ENCODE measurements around the gene NARS2.

The NARS2 gene

DNA sequence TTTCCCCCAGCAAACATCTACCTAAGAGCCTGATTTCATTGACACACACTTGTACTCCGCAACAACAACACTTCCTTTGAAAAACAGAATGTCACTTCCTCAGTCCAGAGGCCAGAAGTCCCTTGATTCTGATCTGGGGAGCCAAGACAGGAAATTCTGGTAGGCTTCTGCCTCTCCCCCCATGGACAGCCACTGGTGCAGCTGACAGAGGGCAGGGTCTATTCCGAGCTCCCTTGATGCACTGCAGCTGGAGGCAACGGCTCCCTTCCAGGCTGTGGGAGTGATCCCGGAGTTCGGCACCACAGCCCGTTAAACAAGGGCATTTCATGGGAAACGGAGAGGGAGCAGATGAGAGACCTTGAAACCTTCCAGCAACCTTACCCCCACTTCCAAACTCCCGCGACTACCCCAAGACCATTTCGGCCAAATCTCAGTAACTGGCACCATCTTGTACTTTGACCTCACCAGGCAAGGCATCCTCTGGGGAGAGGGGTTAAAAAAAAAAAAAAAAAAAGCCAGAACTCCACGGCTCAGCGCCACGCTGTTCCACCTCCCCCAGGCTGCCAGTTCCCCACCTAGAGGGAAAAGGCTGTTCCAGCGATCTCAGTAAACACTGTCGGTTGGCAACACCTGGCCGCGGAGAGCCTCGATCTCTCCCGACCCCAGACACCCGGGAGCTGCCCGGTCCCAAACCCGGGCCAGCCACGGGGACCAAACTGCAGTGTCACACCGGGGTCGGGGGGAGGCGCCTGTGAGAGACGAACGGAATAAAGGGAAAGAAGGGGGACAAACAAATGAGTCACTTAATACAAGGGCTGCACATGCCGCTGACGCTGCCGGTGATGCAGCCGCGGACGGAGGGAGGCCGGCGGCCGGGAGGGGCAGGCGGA is 158.1 kb downstream of the NARS2 start:
- TF ChIP-seq, protein P1, sequence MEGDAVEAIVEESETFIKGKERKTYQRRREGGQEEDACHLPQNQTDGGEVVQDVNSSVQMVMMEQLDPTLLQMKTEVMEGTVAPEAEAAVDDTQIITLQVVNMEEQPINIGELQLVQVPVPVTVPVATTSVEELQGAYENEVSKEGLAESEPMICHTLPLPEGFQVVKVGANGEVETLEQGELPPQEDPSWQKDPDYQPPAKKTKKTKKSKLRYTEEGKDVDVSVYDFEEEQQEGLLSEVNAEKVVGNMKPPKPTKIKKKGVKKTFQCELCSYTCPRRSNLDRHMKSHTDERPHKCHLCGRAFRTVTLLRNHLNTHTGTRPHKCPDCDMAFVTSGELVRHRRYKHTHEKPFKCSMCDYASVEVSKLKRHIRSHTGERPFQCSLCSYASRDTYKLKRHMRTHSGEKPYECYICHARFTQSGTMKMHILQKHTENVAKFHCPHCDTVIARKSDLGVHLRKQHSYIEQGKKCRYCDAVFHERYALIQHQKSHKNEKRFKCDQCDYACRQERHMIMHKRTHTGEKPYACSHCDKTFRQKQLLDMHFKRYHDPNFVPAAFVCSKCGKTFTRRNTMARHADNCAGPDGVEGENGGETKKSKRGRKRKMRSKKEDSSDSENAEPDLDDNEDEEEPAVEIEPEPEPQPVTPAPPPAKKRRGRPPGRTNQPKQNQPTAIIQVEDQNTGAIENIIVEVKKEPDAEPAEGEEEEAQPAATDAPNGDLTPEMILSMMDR (IDR thresholded peaks at IDR 0.05; ENCODE audit: borderline replicate concordance, insufficient read depth, low read depth, low read length): peak; percentile 72
- peak overlapping the region; percentile 78 for H3K4me3 ChIP-seq (ENCODE audit: low read depth, low read length)

DNA sequence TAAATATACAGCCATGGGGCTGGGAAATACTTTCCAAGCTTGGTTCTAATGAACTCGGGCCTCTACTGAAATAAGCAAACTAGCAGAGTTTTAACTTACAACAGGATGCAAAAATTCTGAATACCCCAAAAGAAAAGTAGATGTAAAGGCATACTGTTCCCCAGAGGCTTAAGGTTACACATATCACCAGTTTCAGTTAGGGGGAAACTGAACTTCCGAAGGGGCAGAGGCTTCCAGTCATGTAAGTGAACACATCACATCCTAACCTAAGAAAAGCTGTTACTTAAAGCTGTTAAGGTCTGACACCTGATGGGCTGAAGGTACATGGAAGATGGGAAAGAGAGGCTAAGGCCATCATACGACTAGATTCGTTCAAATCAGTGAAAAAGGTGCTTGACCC is 159.3 kb downstream of the NARS2 start:
- no peak overlapping the region for H3K4me3 ChIP-seq (ENCODE audit: low read depth, low read length)
- TF ChIP-seq, protein P1 (IDR thresholded peaks at IDR 0.05; ENCODE audit: borderline replicate concordance, insufficient read depth, low read depth, low read length): no peak

DNA sequence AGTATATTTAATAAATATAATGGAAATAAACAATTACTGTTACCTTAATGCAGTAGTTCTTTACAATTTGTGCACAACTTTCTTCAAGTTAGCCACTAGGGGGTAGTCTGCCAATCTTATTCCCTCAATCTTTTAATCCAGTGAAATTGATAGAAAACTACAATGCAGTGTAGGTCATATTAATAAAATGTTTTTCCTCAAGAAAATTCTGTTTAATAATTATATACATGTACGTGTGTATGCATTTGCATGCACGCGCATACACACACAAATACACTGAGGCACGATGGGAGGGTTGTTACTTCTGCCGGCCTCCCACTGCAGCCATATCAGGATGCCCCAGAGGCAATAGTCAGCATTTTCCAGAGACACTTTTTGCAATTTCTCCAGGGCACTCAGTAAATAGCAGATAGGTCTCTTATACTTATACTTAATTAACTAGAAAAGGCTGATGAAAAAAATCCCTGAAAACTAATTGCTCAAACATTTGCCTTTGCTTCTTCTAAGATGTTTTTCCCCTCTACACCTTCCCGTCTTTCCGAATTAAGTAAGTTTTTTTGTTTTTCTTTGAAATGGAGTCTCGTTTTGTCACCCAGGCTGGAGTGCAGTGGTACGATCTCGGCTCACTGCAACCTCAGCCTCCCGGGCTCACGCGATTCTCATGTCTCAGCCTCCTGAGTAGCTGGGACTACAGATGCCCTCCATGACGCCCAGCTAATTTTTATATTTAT is 160.2 kb downstream of the NARS2 start:
- no peak overlapping the region for H3K4me3 ChIP-seq (ENCODE audit: low read depth, low read length)
- TF ChIP-seq, protein P1 (IDR thresholded peaks at IDR 0.05; ENCODE audit: borderline replicate concordance, insufficient read depth, low read depth, low read length): peak; percentile 39; the same call in 1 of the 2 replicates

DNA sequence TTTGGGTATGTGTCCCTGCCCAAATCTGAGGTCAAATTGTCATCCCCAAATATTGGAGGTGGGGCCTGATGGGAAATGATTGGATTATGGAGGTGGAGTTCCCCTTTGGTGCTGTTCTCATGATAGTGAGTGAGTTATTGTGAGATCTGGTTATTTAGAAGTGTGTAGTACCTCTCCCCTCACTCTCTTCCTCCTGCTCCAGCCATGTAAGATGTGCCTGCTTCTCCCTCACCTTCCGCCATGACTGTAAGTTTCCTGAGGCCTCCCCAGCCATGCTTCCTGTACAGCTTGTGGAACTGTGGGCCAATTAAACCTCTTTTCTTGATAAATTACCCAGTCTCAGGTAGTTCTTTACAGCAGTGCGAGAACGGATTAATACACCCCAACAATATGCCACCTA is 166.0 kb downstream of the NARS2 start:
- no peak overlapping the region for H3K4me3 ChIP-seq (ENCODE audit: low read depth, low read length)
- TF ChIP-seq, protein P1 (IDR thresholded peaks at IDR 0.05; ENCODE audit: borderline replicate concordance, insufficient read depth, low read depth, low read length): no peak

DNA sequence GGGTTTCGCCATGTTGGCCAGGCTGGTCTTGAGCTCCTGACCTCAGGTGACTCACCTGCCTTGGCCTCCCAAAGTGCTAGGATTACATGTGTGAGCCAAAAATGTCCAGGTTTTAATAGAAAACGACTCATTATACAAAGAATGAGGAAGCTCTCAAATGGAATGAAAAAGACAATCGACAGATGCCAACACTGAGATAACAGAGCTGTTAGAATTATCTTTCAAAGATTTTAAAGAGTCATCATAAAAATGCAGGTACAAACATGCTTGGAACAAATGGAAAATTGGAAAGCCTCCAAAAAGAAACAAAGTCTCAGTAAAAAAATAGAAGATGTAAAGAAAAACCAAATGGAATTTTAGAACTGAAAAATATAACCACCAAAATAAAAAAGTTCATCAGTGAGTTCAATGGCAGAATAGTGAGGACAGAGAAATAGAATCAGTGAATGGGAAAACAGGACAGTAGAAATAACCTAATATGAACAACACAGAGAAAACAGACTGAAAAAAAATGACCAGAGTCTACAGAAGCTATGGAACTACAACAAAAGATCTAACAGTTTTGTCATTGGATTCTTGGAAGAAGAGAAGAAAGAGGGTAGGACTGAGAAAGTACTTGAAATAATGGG is 168.0 kb downstream of the NARS2 start:
- TF ChIP-seq, protein P1 (IDR thresholded peaks at IDR 0.05; ENCODE audit: borderline replicate concordance, insufficient read depth, low read depth, low read length): no peak
- no peak overlapping the region for H3K4me3 ChIP-seq (ENCODE audit: low read depth, low read length)

DNA sequence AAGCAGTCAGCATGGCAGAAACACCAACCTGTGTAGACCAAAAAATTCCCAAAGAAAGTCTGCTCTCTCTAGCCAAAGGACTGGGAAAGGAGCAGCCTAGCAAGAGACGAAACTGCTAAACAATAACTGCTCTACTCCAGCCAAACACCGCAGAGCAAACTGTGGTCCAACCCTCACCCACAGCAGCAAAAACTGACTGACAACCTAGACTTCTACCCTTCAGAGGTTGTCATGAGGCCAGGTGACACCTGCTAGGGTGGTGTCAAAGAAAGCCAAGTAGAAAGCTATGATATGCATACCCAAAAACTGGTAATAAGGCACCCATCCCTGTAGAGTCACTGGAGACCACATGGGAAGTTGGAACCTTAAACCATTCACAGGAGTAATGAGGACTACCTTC is 168.9 kb downstream of the NARS2 start:
- TF ChIP-seq, protein P1 (IDR thresholded peaks at IDR 0.05; ENCODE audit: borderline replicate concordance, insufficient read depth, low read depth, low read length): no peak

More for the DNA sequence above, 168.9 kb downstream of the NARS2 start:
- H3K4me3 ChIP-seq (ENCODE audit: low read depth, low read length): no peak overlapping the region
